Astrocyte (in vitro differentiated cells and primary cell): ENCODE measurements around the gene SEMA4C. TPM values are rescaled to one million over a fixed set of nuclear protein-coding genes. Genes with fewer than 3 reads are reported as not detected.
A peak's percentile ranks its signal among the peaks of the same experiment; 100 is the strongest.

Experiments
- DNase-seq: peaks from one replicate; pipeline ENCODE4 v3.0.0-alpha.2; 2010; ENCODE audit warnings: low read depth
- FAIRE-seq: peaks from 2 replicates; lab custom pipeline; 2011; peaks lifted over from hg19 to GRCh38; lab: Jason Lieb, UNC
- H2AFZ ChIP-seq: 2 replicates; pipeline ENCODE4 v1.6.0; 2012; ENCODE audit warnings: low read depth, low read length, inconsistent platforms
- H3K27ac ChIP-seq: 2 replicates; pipeline ENCODE4 v1.5.1; 2011; ENCODE audit warnings: low read depth, low read length, inconsistent platforms
- H3K27me3 ChIP-seq: 2 replicates; pipeline ENCODE4 v1.6.0; 2011; ENCODE audit warnings: low read length, inconsistent platforms; ENCODE audit not compliant: insufficient read depth
- H3K36me3 ChIP-seq: 2 replicates; pipeline ENCODE4 v1.5.1; 2011; ENCODE audit warnings: low read length, inconsistent platforms; ENCODE audit not compliant: insufficient read depth
- H3K4me1 ChIP-seq: 2 replicates; pipeline ENCODE4 v1.5.1; 2011; ENCODE audit warnings: low read length, inconsistent platforms; ENCODE audit not compliant: insufficient read depth
- H3K4me2 ChIP-seq: 2 replicates; pipeline ENCODE4 v1.6.0; 2012; ENCODE audit warnings: low read length, inconsistent platforms
- H3K4me3 ChIP-seq: 2 replicates; pipeline ENCODE4 v1.5.1; 2011; ENCODE audit warnings: low read depth, mild to moderate bottlenecking, low read length, inconsistent platforms; ENCODE audit not compliant: insufficient read depth
- H3K79me2 ChIP-seq: 2 replicates; pipeline ENCODE4 v1.6.0; 2012; ENCODE audit warnings: mild to moderate bottlenecking, low read length, inconsistent platforms; ENCODE audit not compliant: insufficient read depth
- H3K9ac ChIP-seq: 2 replicates; pipeline ENCODE4 v1.6.0; 2012; ENCODE audit warnings: mild to moderate bottlenecking, low read length, inconsistent platforms
- H3K9me3 ChIP-seq: 2 replicates; pipeline ENCODE4 v1.5.1; 2012; ENCODE audit warnings: low read depth, mild to moderate bottlenecking, low read length, inconsistent platforms; ENCODE audit not compliant: insufficient read depth
- H4K20me1 ChIP-seq: 2 replicates; pipeline ENCODE4 v1.6.0; 2012; ENCODE audit warnings: low read length, inconsistent platforms; ENCODE audit not compliant: insufficient read depth
- H3K27ac Mint-ChIP-seq: one replicate; pipeline ENCODE4 v1.8.0; 2021; ENCODE audit warnings: mild to moderate bottlenecking, mixed read lengths; ENCODE audit not compliant: unreplicated experiment
- H3K27me3 Mint-ChIP-seq: one replicate; pipeline ENCODE4 v1.8.0; 2021; ENCODE audit warnings: low read depth, mixed read lengths; ENCODE audit not compliant: unreplicated experiment
- H3K36me3 Mint-ChIP-seq: one replicate; pipeline ENCODE4 v1.8.0; 2021; ENCODE audit warnings: low read depth, mixed read lengths; ENCODE audit not compliant: unreplicated experiment
- H3K4me1 Mint-ChIP-seq: one replicate; pipeline ENCODE4 v1.8.0; 2021; ENCODE audit warnings: low read depth, mixed read lengths; ENCODE audit not compliant: unreplicated experiment
- H3K4me3 Mint-ChIP-seq: one replicate; pipeline ENCODE4 v1.8.0; 2021; ENCODE audit warnings: mild to moderate bottlenecking, moderate library complexity, mixed read lengths; ENCODE audit not compliant: unreplicated experiment
- H3K9me3 Mint-ChIP-seq: one replicate; pipeline ENCODE4 v1.8.0; 2021; ENCODE audit warnings: mild to moderate bottlenecking, mixed read lengths; ENCODE audit not compliant: unreplicated experiment
- CTCF ChIP-seq: IDR thresholded peaks from 2 replicates; pipeline ENCODE4 v1.5.1; 2011; ENCODE audit warnings: low read depth, mild to moderate bottlenecking, inconsistent platforms, low read length, moderate library complexity; ENCODE audit not compliant: insufficient read depth
- EZH2 ChIP-seq: IDR thresholded peaks from 2 replicates; pipeline ENCODE4 v1.6.1; 2012; ENCODE audit warnings: mild to moderate bottlenecking, low read length, inconsistent platforms; ENCODE audit not compliant: insufficient read depth
- total RNA-seq: library from RNA; stranded (reverse); gene quantifications from 2 replicates; pipeline ENCODE4 v1.2.1, GENCODE V29; 2021

SEMA4C gene
- total RNA-seq, 1 donor from 2014 or later: 32.8 TPM

- no peak for DNase-seq
- FAIRE-seq: no peak
- Histone ChIP-seq H3K4me1 (peaks cover 7% of the 10 kb centered on the region), H4K20me1 (no peaks in the 10 kb centered on the region), H3K9me3 (no peaks in the 10 kb centered on the region), H3K36me3 (no peaks in the 10 kb centered on the region), H3K4me3 (no peak overlapping the region), H3K4me2 (no peak overlapping the region), H2AFZ (no peak overlapping the region), H3K27ac (no peak overlapping the region), H3K9ac (no peak overlapping the region), H3K27me3 (no peaks in the 10 kb centered on the region), H3K79me2 (no peaks in the 10 kb centered on the region)
- H3K4me3 Mint-ChIP-seq: no peak overlapping the region
- no peaks in the 10 kb centered on the region for H3K36me3 Mint-ChIP-seq
- H3K4me1 Mint-ChIP-seq: peaks cover 20% of the 10 kb centered on the region
- H3K9me3 Mint-ChIP-seq: no peaks in the 10 kb centered on the region
- peaks cover 28% of the 10 kb centered on the region for H3K27me3 Mint-ChIP-seq
- TF ChIP-seq CTCF (no peak), EZH2 (no peak)
- no peak overlapping the region for H3K27ac Mint-ChIP-seq
These were observed 26.1 kb upstream of the SEMA4C start for GRCh38 chr2:96895746-96896651.

GRCh38 chr2:96895032-96895745 is 25.3 kb upstream of the SEMA4C start:
- Mint-ChIP-seq H3K9me3 (no peaks in the 10 kb centered on the region), H3K4me1 (peaks cover 28% of the 10 kb centered on the region), H3K4me3 (no peak overlapping the region), H3K27me3 (peaks cover 28% of the 10 kb centered on the region), H3K27ac (peak overlapping the region; percentile 5), H3K36me3 (no peaks in the 10 kb centered on the region)
- no peak overlapping the region for H3K27ac ChIP-seq
- no peak overlapping the region for H3K4me2 ChIP-seq
- H3K79me2 ChIP-seq: no peaks in the 10 kb centered on the region
- no peak overlapping the region for H3K4me3 ChIP-seq
- peaks cover 7% of the 10 kb centered on the region for H3K4me1 ChIP-seq
- TF ChIP-seq CTCF (no peak), EZH2 (no peak)
- FAIRE-seq: no peak
- H3K9me3 ChIP-seq: no peaks in the 10 kb centered on the region
- DNase-seq: no peak
- no peaks in the 10 kb centered on the region for H3K27me3 ChIP-seq
- no peaks in the 10 kb centered on the region for H4K20me1 ChIP-seq
- H3K36me3 ChIP-seq: no peaks in the 10 kb centered on the region
- H2AFZ ChIP-seq: no peak overlapping the region
- H3K9ac ChIP-seq: no peak overlapping the region
